Endodermal cell (in vitro differentiated cells): ENCODE data around the gene NEGR1. TPM values are rescaled to one million over a fixed set of nuclear protein-coding genes. Genes with fewer than 3 reads are reported as not detected.

Experiments
- DNase-seq: peaks from one replicate; pipeline ENCODE4 v3.0.0-alpha.2; 2017
- H3K27ac ChIP-seq: 2 replicates; pipeline ENCODE4 v1.5.1; 2013; ENCODE audit warnings: mild to moderate bottlenecking, low read depth, low read length, moderate library complexity
- H3K27me3 ChIP-seq: 2 replicates; pipeline ENCODE4 v1.6.1; 2013; ENCODE audit warnings: mild to moderate bottlenecking, low read length, moderate library complexity; ENCODE audit not compliant: insufficient read depth, control insufficient read depth, poor library complexity, severe bottlenecking
- H3K36me3 ChIP-seq: 2 replicates; pipeline ENCODE4 v1.7.0; 2013; ENCODE audit warnings: mild to moderate bottlenecking, low read length, moderate library complexity; ENCODE audit not compliant: control insufficient read depth, insufficient read depth
- H3K4me1 ChIP-seq: one replicate; pipeline ENCODE4 v1.7.0; 2013; ENCODE audit warnings: low read length; ENCODE audit not compliant: control insufficient read depth, insufficient read depth
- H3K4me3 ChIP-seq: 2 replicates; pipeline ENCODE4 v1.5.1; 2013; ENCODE audit warnings: mild to moderate bottlenecking, low read length, moderate library complexity
- H3K9ac ChIP-seq: 2 replicates; pipeline ENCODE4 v1.6.1; 2013; ENCODE audit warnings: mild to moderate bottlenecking, low read length, moderate library complexity; ENCODE audit not compliant: poor library complexity, severe bottlenecking; ENCODE audit errors: extremely low read depth
- H3K9me3 ChIP-seq: 2 replicates; pipeline ENCODE4 v1.6.1; 2013; ENCODE audit warnings: mild to moderate bottlenecking, low read length, moderate library complexity; ENCODE audit not compliant: control insufficient read depth
- H3K27ac Mint-ChIP-seq: 2 replicates; pipeline ENCODE4 v1.8.0; 2020; ENCODE audit warnings: mixed read lengths
- H3K27me3 Mint-ChIP-seq: 2 replicates; pipeline ENCODE4 v1.8.0; 2021; ENCODE audit warnings: mild to moderate bottlenecking, mixed read lengths; ENCODE audit not compliant: insufficient read depth
- H3K36me3 Mint-ChIP-seq: 2 replicates; pipeline ENCODE4 v1.8.0; 2020; ENCODE audit warnings: low read depth, mixed read lengths
- H3K4me1 Mint-ChIP-seq: 2 replicates; pipeline ENCODE4 v1.8.0; 2020; ENCODE audit warnings: mixed read lengths
- H3K4me3 Mint-ChIP-seq: 2 replicates; pipeline ENCODE4 v1.8.0; 2020; ENCODE audit warnings: mild to moderate bottlenecking, moderate library complexity, mixed read lengths
- H3K9me3 Mint-ChIP-seq: 2 replicates; pipeline ENCODE4 v1.8.0; 2020; ENCODE audit warnings: mild to moderate bottlenecking, mixed read lengths
- WGBS, 2 experiments: methylation state at CpG; one replicate each; pipeline versions ENCODE4 v1.1.5 to v1.1.7; 2013; ENCODE audit warnings: missing lambda C conversion rate in 2 of 2, mixed read lengths in 1 of 2; ENCODE audit not compliant: insufficient coverage in 1 of 2, insufficient read length in 1 of 2; 5-methylcytosine and 5-hydroxymethylcytosine counted together
- total RNA-seq, 2 donors: library from RNA; stranded (reverse); fragmentation: NEBNext Ultra II Directional in 1 of 2; extraction: Animal tissue kit (Norgen Biotek cat#: 25700) in 1 of 2; gene quantifications; 2 replicates in 1 of 2; 3 replicates in 1 of 2; pipeline ENCODE4 v1.2.1, GENCODE V29; 2021
- TF ChIP-seq, protein P1 (sequence below): fragments of 200-600 bp; sonication (generic); conservative IDR thresholded peaks from 2 replicates; pipeline ENCODE4 v1.5.0; 2021; ENCODE audit warnings: antibody characterized with exemption, mild to moderate bottlenecking

Gene NEGR1
- total RNA-seq, 2 donors from 2014 or later: 1.5 to 2.1 TPM

DNA sequence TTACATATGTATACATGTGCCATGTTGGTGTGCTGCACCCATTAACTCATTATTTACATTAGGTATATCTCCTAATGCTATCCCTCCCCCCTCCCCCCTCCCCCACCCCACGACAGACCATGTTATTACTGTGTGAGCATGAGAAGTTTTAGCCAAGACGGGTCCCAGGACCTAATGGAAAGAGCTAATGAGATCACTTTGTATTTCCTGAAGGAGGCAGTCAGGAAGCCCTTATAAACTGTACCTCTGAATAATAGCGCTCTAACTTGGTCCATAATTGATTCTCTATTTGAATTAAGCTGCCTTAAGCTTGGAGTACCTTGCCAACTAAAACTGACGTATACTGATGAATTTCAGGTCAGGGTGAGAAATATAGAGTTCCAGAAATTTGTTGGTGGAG, 4.1 kb upstream of the NEGR1 start:
- no peak overlapping the region for H3K4me3 ChIP-seq
- H3K27me3 ChIP-seq: peaks cover 27% of the 10 kb centered on the region
- no peaks in the 10 kb centered on the region for H3K36me3 ChIP-seq
- H3K27ac ChIP-seq: no peak overlapping the region
- Mint-ChIP-seq H3K4me1 (peaks cover 6% of the 10 kb centered on the region), H3K27ac (no peak overlapping the region), H3K9me3 (no peaks in the 10 kb centered on the region), H3K27me3 (peaks cover 22% of the 10 kb centered on the region), H3K36me3 (no peaks in the 10 kb centered on the region), H3K4me3 (no peak overlapping the region)
- TF ChIP-seq, protein P1, sequence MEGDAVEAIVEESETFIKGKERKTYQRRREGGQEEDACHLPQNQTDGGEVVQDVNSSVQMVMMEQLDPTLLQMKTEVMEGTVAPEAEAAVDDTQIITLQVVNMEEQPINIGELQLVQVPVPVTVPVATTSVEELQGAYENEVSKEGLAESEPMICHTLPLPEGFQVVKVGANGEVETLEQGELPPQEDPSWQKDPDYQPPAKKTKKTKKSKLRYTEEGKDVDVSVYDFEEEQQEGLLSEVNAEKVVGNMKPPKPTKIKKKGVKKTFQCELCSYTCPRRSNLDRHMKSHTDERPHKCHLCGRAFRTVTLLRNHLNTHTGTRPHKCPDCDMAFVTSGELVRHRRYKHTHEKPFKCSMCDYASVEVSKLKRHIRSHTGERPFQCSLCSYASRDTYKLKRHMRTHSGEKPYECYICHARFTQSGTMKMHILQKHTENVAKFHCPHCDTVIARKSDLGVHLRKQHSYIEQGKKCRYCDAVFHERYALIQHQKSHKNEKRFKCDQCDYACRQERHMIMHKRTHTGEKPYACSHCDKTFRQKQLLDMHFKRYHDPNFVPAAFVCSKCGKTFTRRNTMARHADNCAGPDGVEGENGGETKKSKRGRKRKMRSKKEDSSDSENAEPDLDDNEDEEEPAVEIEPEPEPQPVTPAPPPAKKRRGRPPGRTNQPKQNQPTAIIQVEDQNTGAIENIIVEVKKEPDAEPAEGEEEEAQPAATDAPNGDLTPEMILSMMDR: no peak
- H3K9me3 ChIP-seq: no peaks in the 10 kb centered on the region
- H3K4me1 ChIP-seq: no peaks in the 10 kb centered on the region
- WGBS, 2 experiments: 86 to 92% methylated on average over 3 of the region's 4 CpGs
- no peak overlapping the region for H3K9ac ChIP-seq
- no peak for DNase-seq

DNA sequence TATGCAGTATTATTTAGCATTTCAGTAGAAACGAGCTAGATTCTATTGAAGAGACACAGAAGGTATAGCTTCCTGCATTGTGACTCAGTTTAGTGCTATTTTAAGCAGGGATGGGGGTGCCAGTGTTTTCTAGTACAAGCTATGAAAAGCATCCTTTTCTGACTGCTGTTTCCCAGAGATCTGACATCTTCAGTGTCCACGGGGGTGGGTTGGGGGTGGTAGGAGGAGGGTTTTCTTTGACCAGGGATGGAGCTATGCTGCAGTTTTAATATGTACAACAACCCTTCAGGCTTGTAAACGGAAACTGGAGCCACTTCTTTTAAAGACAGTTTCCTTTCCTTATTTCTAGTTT, 2.7 kb upstream of the NEGR1 start:
- peaks cover 6% of the 10 kb centered on the region for H3K4me1 Mint-ChIP-seq
- no peak overlapping the region for H3K27ac ChIP-seq
- no peak overlapping the region for H3K4me3 Mint-ChIP-seq
- H3K27ac Mint-ChIP-seq: no peak overlapping the region
- peaks cover 33% of the 10 kb centered on the region for H3K27me3 Mint-ChIP-seq
- DNase-seq: no peak
- no peaks in the 10 kb centered on the region for H3K36me3 ChIP-seq
- no peaks in the 10 kb centered on the region for H3K4me1 ChIP-seq
- H3K27me3 ChIP-seq: peaks cover 41% of the 10 kb centered on the region
- H3K9ac ChIP-seq: no peak overlapping the region
- TF ChIP-seq, protein P1: no peak
- H3K9me3 ChIP-seq: no peaks in the 10 kb centered on the region
- 0 to 16% methylated on average over 1 to 3 of the region's 3 CpGs for WGBS, 2 experiments
- no peaks in the 10 kb centered on the region for H3K9me3 Mint-ChIP-seq
- H3K36me3 Mint-ChIP-seq: no peaks in the 10 kb centered on the region
- peak overlapping the region; percentile 95 for H3K4me3 ChIP-seq

DNA sequence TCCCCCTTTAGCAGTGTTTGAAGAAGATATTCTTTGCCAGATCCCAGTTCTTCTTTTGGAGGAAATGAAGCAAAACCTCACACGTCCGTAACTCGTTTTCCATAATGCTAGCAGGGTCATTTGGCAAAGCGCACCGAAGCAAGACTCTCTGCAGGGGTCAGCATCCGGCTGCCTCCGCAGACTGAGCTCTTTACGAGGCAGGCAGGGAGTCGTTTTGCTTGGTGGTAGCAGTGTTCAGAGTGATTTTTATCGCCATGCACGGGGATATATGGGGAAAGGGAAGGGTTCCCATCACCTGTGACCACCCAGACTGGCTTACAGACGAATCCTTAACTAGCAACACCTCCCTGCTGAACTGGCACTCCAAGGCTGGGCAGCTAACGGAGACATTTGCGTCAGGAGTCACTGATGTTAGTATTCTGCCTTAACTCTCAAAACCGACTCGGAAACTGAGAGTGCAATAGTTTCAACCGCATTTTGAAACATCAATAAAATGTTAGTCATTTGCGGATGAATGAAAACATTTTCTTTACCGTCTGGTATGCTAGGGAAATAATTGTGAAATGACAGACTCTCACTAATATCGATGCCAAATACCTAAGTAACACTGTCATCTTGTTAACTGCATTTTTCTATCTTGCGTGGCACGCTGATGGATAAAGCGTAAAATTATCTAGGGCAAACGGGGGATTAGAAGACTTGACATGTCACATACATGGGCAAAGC, 2.2 kb upstream of the NEGR1 start:
- H3K9me3 Mint-ChIP-seq: no peaks in the 10 kb centered on the region
- peak overlapping the region; percentile 62 for H3K27ac ChIP-seq
- H3K27me3 Mint-ChIP-seq: peaks cover 37% of the 10 kb centered on the region
- H3K4me1 ChIP-seq: no peaks in the 10 kb centered on the region
- no peak overlapping the region for H3K4me3 Mint-ChIP-seq
- no peak overlapping the region for H3K27ac Mint-ChIP-seq
- H3K9ac ChIP-seq: peak overlapping the region; percentile 42
- peak; percentile 83 for DNase-seq
- H3K36me3 ChIP-seq: no peaks in the 10 kb centered on the region
- no peaks in the 10 kb centered on the region for H3K9me3 ChIP-seq
- H3K4me1 Mint-ChIP-seq: peaks cover 6% of the 10 kb centered on the region
- WGBS, 2 experiments: 2 to 3% methylated on average over 9 to 24 of the region's 24 CpGs
- TF ChIP-seq, protein P1: peak; percentile 48
- peak overlapping the region; percentile 95 for H3K4me3 ChIP-seq
- peaks cover 46% of the 10 kb centered on the region for H3K27me3 ChIP-seq
- no peaks in the 10 kb centered on the region for H3K36me3 Mint-ChIP-seq
